ENCODE measurements around the gene IER5.

DNA sequence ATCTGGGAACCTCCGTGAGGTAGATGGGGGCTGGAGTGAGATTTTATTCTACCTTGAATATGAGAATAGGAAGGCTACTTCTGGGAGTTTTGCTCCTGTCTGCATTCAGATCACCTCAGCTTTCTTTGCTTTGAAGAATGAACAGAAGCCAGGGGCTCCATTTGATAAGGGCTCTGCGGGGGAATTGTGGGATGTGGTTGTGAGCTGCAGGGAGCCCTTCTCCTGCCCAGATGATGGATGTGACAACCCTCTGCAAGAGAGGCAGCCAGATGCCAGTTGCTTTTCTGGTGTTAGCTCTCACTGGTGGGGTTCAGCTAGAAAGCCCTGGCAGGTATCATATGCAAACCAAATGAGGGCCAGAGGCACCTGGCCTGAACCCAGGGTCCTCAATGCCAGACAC is 21.5 kb downstream of the IER5 start:
- TF ChIP-seq, protein P1, sequence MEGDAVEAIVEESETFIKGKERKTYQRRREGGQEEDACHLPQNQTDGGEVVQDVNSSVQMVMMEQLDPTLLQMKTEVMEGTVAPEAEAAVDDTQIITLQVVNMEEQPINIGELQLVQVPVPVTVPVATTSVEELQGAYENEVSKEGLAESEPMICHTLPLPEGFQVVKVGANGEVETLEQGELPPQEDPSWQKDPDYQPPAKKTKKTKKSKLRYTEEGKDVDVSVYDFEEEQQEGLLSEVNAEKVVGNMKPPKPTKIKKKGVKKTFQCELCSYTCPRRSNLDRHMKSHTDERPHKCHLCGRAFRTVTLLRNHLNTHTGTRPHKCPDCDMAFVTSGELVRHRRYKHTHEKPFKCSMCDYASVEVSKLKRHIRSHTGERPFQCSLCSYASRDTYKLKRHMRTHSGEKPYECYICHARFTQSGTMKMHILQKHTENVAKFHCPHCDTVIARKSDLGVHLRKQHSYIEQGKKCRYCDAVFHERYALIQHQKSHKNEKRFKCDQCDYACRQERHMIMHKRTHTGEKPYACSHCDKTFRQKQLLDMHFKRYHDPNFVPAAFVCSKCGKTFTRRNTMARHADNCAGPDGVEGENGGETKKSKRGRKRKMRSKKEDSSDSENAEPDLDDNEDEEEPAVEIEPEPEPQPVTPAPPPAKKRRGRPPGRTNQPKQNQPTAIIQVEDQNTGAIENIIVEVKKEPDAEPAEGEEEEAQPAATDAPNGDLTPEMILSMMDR (IDR thresholded peaks at IDR 0.05): no peak
- TF ChIP-seq SIN3A (IDR thresholded peaks at IDR 0.05; ENCODE audit: borderline replicate concordance, insufficient read depth, low read depth, low read length) (no peak), TCF7L2 (IDR thresholded peaks at IDR 0.05; ENCODE audit: low read depth, low read length) (no peak), POLR2AphosphoS5 (IDR thresholded peaks at IDR 0.05; ENCODE audit: low read depth, low read length) (no peak)
- TF ChIP-seq, protein P2, sequence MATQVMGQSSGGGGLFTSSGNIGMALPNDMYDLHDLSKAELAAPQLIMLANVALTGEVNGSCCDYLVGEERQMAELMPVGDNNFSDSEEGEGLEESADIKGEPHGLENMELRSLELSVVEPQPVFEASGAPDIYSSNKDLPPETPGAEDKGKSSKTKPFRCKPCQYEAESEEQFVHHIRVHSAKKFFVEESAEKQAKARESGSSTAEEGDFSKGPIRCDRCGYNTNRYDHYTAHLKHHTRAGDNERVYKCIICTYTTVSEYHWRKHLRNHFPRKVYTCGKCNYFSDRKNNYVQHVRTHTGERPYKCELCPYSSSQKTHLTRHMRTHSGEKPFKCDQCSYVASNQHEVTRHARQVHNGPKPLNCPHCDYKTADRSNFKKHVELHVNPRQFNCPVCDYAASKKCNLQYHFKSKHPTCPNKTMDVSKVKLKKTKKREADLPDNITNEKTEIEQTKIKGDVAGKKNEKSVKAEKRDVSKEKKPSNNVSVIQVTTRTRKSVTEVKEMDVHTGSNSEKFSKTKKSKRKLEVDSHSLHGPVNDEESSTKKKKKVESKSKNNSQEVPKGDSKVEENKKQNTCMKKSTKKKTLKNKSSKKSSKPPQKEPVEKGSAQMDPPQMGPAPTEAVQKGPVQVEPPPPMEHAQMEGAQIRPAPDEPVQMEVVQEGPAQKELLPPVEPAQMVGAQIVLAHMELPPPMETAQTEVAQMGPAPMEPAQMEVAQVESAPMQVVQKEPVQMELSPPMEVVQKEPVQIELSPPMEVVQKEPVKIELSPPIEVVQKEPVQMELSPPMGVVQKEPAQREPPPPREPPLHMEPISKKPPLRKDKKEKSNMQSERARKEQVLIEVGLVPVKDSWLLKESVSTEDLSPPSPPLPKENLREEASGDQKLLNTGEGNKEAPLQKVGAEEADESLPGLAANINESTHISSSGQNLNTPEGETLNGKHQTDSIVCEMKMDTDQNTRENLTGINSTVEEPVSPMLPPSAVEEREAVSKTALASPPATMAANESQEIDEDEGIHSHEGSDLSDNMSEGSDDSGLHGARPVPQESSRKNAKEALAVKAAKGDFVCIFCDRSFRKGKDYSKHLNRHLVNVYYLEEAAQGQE (IDR thresholded peaks at IDR 0.05; ENCODE audit: insufficient read depth in 1 of 2, low read depth in 2 of 2, low read length in 1 of 2): no peak
